Stimulated activated CD8-positive, alpha-beta memory T cell treated with anti-CD3 and anti-CD28 coated beads, Interleukin-7, amount 100 ng/mL, for 48 hours (primary cell): ENCODE results near the gene FLCN.
"Not testable (repeated sequence)": the region's sequence is repeated elsewhere in the genome, so short reads cannot be mapped to it uniquely, and the experiment has no call there.

Source experiments
- DNase-seq, 2 donors: peaks; one replicate each; pipeline ENCODE4 v3.0.0-alpha.2; 2020; ENCODE audit warnings: low read depth in 1 of 2; ENCODE audit errors: extremely low read depth in 1 of 2

FLCN gene

GRCh38 chr17:17237026-17237799 is at the start of gene FLCN:
Gene FLCN (minus strand): TSS chr17:17237168. CDS start chr17:17228137, 9,031 bp downstream.
- DNase-seq = peak; percentile 70 to 81

GRCh38 chr17:17285951-17286350 is 49.0 kb upstream of the FLCN start:
- no peak for DNase-seq

- DNase-seq = peak; percentile 92 to 96
Measured at GRCh38 chr17:17280613-17281549, 43.9 kb upstream of the FLCN start, which contains the start of gene COPS3. Gene COPS3 (minus strand): TSS chr17:17281246. CDS start chr17:17281186, 60 bp downstream.

- no peak for DNase-seq
Measured at GRCh38 chr17:17279316-17279715, 42.3 kb upstream of the FLCN start.

- not testable (repeated sequence) for DNase-seq
Measured at GRCh38 chr17:17277431-17277830, 40.5 kb upstream of the FLCN start.

GRCh38 chr17:17275971-17276370 is 39.0 kb upstream of the FLCN start:
- DNase-seq = no peak

GRCh38 chr17:17269926-17270773 is 33.2 kb upstream of the FLCN start:
- DNase-seq = no peak

- no peak for DNase-seq
Measured at GRCh38 chr17:17264430-17264829, 27.5 kb upstream of the FLCN start.

- DNase-seq = no peak
Measured at GRCh38 chr17:17258998-17259397, 22.0 kb upstream of the FLCN start.

GRCh38 chr17:17258011-17258410 is 21.0 kb upstream of the FLCN start:
- DNase-seq = no peak

GRCh38 chr17:17256316-17256715 is 19.3 kb upstream of the FLCN start:
- no peak for DNase-seq

GRCh38 chr17:17255689-17256088 is 18.7 kb upstream of the FLCN start:
- not testable (repeated sequence) for DNase-seq

- DNase-seq = no peak
Measured at GRCh38 chr17:17254036-17254435, 17.1 kb upstream of the FLCN start.

- DNase-seq = no peak
Measured at GRCh38 chr17:17253406-17253805, 16.4 kb upstream of the FLCN start.

GRCh38 chr17:17252149-17252661 is 15.2 kb upstream of the FLCN start:
- DNase-seq = no peak

GRCh38 chr17:17246879-17247278 is 9.9 kb upstream of the FLCN start:
- DNase-seq = no peak

- DNase-seq = no peak
Measured at GRCh38 chr17:17243163-17243562, 6.2 kb upstream of the FLCN start.

GRCh38 chr17:17242246-17242645 is 5.3 kb upstream of the FLCN start:
- no peak for DNase-seq

GRCh38 chr17:17241656-17242055 is 4.7 kb upstream of the FLCN start:
- no peak for DNase-seq

- no peak for DNase-seq
Measured at GRCh38 chr17:17239832-17240231, 2.9 kb upstream of the FLCN start.
